ENCODE data around the gene VPS51.

- no peak for TF ChIP-seq CTCF (IDR thresholded peaks at IDR 0.05)
- no peak for TF ChIP-seq CREB1 (CRISPR knock-in tag; IDR thresholded peaks at IDR 0.05)
- TF ChIP-seq, protein P1, sequence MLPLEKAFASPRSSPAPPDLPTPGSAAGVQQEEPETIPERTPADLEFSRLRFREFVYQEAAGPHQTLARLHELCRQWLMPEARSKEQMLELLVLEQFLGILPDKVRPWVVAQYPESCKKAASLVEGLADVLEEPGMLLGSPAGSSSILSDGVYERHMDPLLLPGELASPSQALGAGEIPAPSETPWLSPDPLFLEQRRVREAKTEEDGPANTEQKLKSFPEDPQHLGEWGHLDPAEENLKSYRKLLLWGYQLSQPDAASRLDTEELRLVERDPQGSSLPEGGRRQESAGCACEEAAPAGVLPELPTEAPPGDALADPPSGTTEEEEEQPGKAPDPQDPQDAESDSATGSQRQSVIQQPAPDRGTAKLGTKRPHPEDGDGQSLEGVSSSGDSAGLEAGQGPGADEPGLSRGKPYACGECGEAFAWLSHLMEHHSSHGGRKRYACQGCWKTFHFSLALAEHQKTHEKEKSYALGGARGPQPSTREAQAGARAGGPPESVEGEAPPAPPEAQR (CRISPR knock-in tag; IDR thresholded peaks at IDR 0.05), result no peak
- TF ChIP-seq, protein P2, sequence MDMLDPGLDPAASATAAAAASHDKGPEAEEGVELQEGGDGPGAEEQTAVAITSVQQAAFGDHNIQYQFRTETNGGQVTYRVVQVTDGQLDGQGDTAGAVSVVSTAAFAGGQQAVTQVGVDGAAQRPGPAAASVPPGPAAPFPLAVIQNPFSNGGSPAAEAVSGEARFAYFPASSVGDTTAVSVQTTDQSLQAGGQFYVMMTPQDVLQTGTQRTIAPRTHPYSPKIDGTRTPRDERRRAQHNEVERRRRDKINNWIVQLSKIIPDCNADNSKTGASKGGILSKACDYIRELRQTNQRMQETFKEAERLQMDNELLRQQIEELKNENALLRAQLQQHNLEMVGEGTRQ (CRISPR knock-in tag; IDR thresholded peaks at IDR 0.05), result no peak
- TF ChIP-seq GTF2I (CRISPR knock-in tag; conservative IDR thresholded peaks at IDR 0.05), result no peak
- no peak for TF ChIP-seq ETV6 (CRISPR knock-in tag; IDR thresholded peaks at IDR 0.05)
- TF ChIP-seq PREB (CRISPR knock-in tag; IDR thresholded peaks at IDR 0.05; ENCODE audit: borderline replicate concordance), result no peak
- no peak for TF ChIP-seq ZBTB21 (CRISPR knock-in tag; IDR thresholded peaks at IDR 0.05; ENCODE audit: borderline replicate concordance)
- TF ChIP-seq NFYB (CRISPR knock-in tag; conservative IDR thresholded peaks at IDR 0.05; ENCODE audit: low read depth), result no peak
- no peak for TF ChIP-seq NR2C2 (CRISPR knock-in tag; IDR thresholded peaks at IDR 0.05)
- TF ChIP-seq SP1 (CRISPR knock-in tag; conservative IDR thresholded peaks at IDR 0.05), result no peak
Observed at GRCh38 chr11:65132238-65132987, 36.4 kb downstream of the VPS51 start.
